Measurements from ENCODE around the gene KDM3B. TPM values are rescaled to one million over a fixed set of nuclear protein-coding genes. Genes with fewer than 3 reads are reported as not detected.

KDM3B gene
- total and polyA plus RNA-seq, 9 of the 15 experiments (the other 6 are each of a cell fraction or from before 2014, with no cell fraction given): 13.8 to 62.8 (median 41.9) TPM

GRCh38 chr5:138340008-138340407 lies 12.5 kb upstream of the KDM3B start (continued):
- TF ChIP-seq NBN (IDR thresholded peaks at IDR 0.05; ENCODE audit: low read depth) (no peak), JUND (IDR thresholded peaks at IDR 0.05; ENCODE audit: borderline replicate concordance, low read depth, low read length) (no peak), JUND (tag; IDR thresholded peaks at IDR 0.05; ENCODE audit: borderline replicate concordance, low read depth, low read length) (no peak), HBP1 (CRISPR knock-in tag; IDR thresholded peaks at IDR 0.05) (no peak), GTF3C2 (IDR thresholded peaks at IDR 0.05; ENCODE audit: borderline replicate concordance, extremely low read depth, insufficient read length) (no peak), CEBPZ (IDR thresholded peaks at IDR 0.05; ENCODE audit: borderline replicate concordance, low read depth, low read length) (no peak), TRIM28 (IDR thresholded peaks at IDR 0.05) (no peak), HNRNPH1 (optimal IDR thresholded peaks at IDR 0.05; ENCODE audit: low read depth, low read length) (no peak), KDM1A (IDR thresholded peaks at IDR 0.05) (peak in 1 of 2 experiments; percentile 29; a peak in 1 of 4 replicates), RUNX1 (IDR thresholded peaks at IDR 0.05; ENCODE audit: low read depth) (no peak), BCOR (IDR thresholded peaks at IDR 0.05) (peak; percentile 69), NR2C2 (CRISPR knock-in tag; IDR thresholded peaks at IDR 0.05) (no peak), NR2C2 (tag; IDR thresholded peaks at IDR 0.05) (0 out of 2 replicates have a peak, but pooled peaks have one; percentile 17), PRDM10 (IDR thresholded peaks at IDR 0.05; ENCODE audit: partially characterized antibody) (no peak), TAF7 (tag; IDR thresholded peaks at IDR 0.05) (no peak), SPI1 (IDR thresholded peaks at IDR 0.05; ENCODE audit: borderline replicate concordance, low read depth, low read length) (no peak)
